CD4-positive, alpha-beta T cell treated with Interleukin-4 for 1 hour (primary cell): ENCODE results near the gene PRKRIP1.
"Not testable (repeated sequence)": the region's sequence is repeated elsewhere in the genome, so short reads cannot be mapped to it uniquely, and the experiment has no call there.

Experiments used
- DNase-seq, 2 donors: peaks; one replicate each; pipeline ENCODE4 v3.0.0-alpha.2; 2020 to 2022

The PRKRIP1 gene

DNA sequence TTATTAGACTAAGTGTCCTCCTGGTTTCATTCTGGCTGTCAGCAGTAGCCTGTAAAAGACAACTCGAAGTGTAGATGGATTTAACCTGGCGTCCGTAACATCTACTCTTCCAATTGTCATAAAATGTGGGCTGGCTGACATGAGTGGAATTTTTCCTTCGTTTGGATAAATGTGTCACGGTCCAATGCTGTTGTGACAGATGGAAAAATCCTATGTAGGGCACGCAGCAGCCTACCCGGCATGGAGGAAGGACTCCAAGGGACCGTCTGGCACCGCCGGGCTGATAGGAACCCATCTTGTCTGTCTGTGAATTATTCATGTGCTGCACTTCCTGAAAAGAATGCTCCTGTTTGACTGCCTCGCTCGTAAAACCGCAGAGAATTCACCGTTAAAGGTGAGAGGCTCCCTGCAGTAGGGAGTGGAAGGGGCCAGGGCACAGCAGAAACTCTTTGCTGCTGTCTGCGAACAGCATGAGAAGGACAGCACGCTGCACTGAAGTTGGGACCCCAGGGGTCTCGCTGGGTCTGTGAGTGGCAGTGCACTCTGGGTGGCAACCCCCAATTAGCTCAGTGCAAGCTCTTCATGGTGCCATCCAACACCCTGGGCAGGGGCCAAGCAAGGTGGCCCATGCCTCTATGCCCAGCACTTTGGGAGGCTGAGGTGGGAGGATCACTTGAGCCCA lies 35.6 kb downstream of the PRKRIP1 start:
- peak; percentile 82 to 84 for DNase-seq

DNA sequence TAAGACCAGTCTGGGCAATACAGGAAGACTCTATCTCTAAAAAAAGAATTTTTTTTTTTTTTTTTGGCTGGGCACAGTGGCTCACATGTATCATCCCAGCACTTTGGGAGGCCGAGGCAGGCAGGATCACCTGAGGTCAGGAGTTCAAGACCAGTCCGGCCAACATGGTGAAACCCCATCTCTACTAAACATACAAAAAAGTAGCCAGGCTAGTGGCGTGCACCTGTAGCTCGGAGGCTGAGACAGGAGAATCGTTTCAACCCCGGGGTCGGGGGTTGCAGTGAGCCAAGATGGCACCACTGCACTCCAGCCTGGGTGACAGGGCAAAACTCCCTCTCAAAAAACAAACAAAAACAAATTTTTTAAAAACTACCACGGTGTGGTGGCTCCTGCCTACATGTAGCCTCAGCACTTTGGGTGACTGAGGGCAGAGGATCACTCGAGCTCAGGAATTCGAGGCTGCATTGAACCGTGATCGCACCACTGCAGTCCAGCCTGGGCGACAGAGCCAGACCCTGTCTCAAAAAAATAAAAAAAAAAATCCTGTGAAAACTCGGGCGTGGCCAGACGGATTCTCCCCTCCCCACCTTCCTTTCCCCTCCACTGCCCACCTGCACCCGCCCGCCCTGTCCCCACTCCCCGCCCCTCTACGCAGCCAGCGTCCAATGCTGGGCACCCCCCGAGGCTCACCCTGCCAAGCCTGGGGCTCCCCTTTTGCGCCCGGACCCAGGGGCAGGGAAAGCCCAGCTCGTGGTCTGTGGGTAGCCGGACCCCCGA lies 36.5 kb downstream of the PRKRIP1 start:
- peak in 1 of 2 donors; percentile 64 for DNase-seq

DNA sequence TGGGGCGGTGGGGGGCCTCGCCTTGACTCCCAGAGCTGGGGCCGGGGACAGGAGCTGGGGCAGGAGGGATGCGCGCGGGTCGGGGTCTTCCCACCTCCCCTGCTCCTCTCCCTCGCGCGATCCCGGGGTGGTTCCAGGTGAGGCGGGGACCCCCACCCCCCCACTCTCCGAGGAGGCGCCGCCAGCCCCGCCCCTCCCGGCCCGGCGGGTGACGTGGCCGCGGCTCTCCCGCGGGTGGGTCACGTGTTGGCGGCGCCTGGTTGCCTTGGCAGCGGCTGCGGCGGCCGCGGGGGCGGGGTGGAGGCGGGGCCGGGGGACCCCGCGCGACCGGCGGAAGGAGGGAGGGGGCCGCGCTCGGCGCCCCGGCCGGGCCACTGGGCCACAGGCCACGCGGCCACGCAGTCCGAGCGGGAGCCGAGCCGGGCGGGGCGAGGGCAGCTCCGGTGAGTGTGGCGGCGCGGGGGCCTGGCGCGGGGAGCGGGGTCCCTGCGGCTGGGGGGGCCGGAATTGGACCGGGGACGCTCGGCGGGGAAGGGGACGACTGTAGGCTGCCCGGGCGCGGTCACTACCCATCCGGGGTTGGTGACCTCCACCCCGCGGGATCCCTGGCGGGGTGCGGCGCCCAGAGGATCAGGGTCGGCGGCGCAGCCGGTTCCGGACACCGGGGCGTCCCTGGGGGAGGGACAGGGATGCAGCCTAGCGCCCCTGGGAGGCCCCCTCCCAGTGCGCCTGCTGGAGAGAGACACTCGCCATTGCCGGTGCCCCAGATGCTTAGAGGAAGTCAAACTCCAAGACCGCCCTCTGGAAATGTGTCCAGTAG lies 37.3 kb downstream of the PRKRIP1 start, which contains the start of gene ORAI2:
Gene ORAI2, plus strand, starts transcription at position 357 of the 820 bp plus-strand sequence. CDS start 5,382 bp downstream, outside the sequence.
- peak; percentile 87 to 89 for DNase-seq

DNA sequence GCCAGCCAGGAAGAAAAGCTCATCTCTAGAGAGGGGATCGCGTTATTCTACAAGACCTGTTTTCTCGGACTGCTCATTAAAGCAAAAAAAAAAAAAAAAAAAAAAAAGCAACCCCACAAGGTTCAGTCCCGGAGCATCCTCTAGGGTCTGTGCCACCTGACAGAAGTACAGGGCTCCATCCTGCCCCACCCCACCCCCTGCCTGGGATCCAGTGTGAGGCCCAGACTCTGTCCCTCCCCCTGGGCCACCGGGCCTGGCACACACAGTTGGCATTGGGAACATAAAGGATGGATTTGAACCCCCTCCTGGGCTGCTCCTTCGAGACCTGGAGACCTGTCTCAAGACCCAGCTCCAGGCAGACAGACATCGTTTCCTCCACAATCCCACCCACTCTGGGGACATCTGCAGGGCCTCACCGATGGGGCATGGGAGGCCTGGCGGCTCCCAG lies 37.9 kb downstream of the PRKRIP1 start:
- DNase-seq = peak in 1 of 2 donors; percentile 32

DNA sequence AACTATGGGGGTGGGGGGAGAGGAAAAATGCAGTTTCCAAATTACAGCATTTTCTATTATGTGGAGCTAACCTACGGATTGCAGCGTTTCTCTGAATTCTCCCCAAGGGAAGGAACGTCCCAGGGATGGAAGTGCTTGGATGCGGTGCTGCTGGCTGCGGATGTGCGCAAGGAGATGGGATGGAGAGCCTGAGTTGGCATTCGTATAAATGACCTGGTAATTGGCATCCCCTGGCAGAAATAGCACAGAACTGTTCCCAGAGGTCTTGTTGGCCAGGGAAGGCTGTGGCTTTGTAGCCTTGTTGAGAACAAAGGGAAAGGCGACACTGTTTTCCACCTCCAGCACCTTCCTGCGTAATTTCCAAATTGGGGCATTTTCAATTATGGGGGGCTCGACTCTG lies 40.0 kb downstream of the PRKRIP1 start:
- DNase-seq = no peak

DNA sequence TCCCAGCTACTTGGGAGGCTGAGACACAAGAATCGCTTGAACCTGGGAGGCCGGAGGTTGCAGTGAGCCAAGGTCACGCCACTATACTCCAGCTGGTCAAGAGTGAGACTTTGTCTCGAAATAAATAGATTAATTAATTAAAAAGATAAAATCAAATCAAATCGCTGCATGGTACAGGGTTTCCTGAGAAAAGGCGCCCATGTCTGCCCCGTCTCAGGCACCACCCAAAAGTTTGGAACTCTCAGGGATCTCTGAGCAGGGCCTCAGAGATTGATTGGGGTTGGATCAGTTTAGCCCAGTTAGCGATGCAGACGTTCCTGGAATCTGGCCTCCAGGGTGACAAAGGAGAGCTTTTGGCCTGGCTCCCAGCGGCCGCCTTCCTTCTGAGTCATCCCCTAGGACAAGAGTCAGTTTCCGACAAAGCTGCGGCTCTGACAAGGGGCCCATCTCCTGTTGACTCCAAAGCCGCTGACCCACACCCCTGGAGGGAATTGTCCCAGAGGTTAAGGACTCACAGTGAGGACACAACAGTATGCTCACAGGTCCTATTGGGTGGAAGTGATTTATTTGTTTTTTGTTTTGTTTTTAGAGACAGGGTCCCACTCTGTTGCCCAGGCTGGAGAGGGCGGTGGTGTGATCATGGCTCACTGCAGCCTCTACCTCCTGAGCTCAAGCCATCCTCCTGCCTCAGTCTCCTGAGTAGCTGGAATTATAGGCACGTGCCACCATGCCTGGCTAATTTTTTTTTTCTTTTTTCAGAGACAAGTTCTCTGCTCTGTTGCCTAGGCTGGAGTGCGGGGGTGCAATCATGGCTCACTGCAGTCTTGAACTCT lies 44.0 kb downstream of the PRKRIP1 start:
- no peak for DNase-seq

DNA sequence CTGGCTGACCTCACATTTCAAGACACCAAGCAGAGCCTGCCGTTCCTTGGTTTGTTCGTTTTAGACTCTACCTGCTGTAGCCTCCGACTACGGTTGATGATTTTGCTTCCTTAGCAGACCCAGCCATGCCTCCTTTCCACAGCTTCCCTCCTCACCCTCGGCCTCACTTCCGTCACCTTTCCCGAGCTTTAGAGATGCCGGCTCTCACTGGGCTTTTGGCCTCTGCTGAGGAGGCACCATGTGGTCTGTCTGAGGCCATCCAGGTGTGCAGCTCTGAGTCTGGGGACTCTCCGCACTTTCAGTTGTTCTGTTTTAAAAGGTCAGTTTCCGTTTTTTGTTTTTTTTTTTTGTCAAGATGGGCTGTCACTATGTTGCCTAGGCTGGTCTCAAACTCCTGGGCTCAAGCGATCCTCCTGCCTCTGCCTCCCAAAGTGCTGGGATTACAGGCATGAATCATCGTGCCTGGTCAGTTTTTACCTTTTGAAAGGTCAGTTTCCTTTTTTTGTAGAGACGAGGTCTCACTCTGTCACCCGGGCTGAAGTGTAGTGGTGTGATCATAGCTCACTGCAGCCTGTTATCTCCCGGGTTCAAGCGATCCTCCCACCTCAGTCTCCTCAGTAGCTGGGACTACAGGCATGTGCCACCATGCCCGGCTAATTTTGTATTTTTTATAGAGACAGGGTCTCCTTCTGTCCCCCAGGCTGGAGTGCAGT lies 49.0 kb downstream of the PRKRIP1 start:
- no peak for DNase-seq

DNA sequence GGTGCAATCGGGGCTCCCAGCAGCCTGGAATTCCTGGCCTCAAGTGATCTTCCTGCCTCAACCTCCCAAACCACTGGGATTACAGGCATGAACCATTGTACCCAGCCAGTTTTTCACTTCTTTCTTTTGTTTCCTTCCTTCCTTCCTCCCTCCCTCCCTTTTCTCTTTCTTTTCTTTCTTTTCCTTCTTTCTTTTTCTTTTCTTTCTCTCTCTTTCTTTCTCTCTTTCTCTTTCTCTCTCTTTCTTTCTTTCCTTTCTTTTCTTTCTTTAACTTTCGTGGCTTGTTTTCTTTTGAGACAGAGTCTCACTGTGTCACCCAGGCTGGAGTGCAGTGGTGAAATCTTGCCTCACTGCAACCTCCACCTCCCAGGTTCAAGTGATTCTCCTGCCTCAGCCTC lies 49.5 kb downstream of the PRKRIP1 start:
- DNase-seq = no peak

DNA sequence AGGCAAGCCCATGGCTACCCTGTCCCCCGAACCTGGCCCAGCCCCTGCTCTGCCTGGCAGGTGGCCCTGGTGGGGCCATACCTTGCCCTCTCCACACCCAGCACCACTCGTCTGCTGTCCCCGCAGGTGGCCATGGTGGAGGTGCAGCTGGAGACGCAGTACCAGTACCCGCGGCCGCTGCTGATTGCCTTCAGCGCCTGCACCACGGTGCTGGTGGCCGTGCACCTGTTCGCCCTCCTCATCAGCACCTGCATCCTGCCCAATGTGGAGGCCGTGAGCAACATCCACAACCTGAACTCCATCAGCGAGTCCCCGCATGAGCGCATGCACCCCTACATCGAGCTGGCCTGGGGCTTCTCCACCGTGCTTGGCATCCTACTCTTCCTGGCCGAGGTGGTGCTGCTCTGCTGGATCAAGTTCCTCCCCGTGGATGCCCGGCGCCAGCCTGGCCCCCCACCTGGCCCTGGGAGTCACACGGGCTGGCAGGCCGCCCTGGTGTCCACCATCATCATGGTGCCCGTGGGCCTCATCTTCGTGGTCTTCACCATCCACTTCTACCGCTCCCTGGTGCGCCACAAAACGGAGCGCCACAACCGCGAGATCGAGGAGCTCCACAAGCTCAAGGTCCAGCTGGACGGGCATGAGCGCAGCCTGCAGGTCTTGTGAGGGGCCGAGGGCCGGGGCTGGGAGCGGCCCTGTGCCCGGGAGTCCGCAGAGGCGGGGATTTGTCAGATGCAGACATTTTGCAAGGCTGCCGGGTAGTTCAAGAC lies 50.4 kb downstream of the PRKRIP1 start:
- no peak for DNase-seq

DNA sequence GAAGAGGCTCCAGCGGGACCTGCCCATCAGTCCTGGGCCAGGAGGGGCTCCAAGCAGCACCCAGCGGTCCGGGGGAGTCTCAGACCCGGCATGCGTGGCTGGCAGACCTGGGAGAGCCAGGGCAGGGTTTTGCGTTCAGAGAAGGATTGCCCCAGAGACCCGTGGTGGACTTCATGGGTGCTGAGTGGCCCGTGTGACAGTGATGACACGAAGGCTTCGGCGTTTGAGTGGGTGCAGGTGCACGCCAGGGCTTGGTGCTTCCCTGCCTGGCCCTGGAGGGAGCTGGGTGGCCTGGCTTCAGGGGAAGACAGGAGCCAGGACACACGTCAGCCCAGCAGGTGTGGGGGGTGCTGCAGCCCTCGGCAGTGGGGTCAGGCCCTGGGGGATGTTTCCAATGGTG lies 51.1 kb downstream of the PRKRIP1 start:
- DNase-seq = no peak

DNA sequence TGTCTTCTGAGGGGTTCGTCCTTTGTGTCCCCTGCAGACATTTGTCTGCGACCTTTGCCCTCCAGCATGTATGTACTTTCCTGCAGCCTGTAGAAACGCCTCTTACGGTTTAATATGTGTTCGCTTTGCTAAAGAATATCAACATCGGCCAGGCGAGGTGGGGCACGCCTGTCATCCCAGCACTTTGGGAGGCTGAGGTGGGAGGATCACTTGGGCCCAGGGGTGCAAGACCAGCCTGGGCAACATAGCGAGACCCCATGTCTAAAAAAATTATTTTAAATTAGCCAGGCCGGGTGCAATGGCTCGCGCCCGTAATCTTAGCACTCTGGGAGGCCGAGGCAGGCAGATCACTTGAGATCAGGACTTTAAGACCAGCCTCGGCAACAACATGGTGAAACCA lies 53.0 kb downstream of the PRKRIP1 start:
- no peak for DNase-seq

DNA sequence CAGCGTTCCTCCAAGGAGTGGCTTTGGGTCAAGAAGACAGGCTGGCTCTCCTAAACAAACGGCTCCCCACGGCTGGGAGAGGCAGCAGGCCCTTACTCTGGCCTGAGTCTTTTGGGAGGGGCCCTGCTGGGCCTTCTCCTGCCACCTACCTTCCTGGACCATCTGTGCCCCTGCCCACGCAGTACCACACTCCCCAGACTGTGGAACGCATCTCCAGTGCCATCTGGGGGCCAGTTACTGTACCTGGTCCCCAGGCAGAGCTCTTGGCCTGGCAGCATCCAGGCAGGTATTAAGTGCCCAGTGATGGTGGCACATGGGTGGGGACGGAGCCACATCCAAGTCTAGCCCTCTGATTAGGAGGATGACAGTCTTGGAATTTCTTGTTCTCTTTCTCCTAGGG lies 54.1 kb downstream of the PRKRIP1 start:
- DNase-seq = peak; percentile 62 to 68

DNA sequence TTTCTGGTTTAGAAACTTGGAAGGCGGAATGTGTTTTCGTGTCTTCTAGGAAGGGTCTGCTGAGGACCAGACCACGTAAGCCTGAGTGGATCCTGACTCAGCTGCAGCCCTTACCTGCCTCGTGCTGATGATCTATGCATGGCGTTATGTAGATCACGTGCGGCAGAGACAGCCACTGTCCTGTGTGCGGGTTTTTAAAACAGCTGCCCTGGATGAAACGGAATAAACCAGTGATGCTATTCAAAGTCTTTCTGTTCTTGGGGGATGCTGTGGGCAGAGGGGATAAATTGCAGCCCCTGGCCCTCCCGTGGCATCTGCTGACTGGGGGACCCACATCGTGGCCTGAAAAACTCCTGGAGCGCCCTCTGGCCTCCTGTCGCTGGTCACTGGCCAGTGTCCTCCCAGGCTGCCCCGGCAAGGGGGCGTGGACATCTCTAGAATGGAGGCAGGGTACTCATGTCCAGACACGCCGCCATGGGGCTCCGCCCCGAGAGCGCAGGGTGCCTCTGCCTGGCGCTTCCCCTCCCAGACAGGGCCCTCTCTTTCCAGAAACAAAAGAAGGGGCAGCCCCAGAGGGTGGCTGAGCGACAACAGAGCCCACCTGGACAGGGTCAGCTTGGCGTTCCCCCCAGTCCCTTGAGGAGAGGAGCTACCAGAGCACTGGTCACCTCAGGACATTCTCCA lies 55.4 kb downstream of the PRKRIP1 start:
- DNase-seq = no peak

DNA sequence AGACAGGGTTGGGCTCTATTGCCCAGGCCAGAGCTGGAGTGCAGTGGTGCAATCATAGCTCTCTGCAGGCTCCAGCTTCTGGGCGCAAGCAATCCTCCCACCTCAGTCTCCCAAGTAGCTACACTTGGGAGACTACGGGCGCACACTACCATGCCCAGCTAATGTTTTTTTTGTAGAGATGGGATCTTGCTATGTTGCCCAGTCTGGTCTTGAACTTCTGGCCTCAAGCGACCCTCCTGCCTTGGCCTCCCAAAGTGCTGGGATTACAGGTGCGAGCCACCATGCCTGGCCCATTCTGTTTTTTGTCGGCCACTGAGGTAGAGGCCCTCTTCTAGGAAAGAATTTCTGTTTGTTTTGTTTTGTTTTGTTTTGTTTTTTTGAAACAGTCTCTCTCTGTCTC lies 56.3 kb downstream of the PRKRIP1 start:
- DNase-seq = no peak

DNA sequence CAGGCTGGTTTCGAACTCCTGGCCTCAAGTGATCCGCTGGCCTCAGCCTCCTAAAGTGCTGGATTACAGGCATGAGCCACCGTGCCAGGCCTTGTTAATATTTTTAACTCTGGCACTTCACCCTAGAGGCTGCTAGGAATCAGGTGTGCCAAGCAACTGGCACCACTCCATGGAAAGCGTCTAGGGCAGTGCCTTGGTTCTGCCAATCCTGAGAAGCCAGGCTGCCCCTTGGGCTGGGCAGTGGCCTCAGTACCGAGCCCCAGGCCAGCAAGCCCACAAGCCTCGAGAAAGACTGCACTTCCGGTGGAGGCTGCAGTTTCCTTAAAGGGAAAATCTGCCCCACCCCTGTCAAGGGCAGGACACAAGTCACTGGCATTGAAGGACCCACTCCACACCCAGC lies 57.2 kb downstream of the PRKRIP1 start:
- DNase-seq = no peak

DNA sequence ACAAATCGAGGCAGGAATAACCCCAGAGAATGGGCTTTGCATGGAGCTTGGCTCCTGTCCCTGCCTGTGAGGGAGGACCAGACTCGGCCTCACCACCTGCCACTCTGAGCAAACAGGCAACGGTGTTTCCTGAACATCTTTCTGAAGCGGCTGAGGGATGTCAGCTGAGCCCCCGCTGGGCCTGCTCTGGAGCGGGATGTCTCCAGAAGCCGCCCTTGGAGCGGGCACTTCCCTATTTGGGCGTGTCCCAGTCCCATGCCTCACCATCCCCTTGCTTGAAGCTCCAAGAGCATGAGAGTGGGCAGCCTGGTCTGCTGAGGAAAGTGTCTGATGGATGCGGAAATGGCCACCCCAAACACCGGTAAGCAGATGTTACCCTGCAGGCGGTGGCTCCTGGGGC lies 58.3 kb downstream of the PRKRIP1 start:
- no peak for DNase-seq

DNA sequence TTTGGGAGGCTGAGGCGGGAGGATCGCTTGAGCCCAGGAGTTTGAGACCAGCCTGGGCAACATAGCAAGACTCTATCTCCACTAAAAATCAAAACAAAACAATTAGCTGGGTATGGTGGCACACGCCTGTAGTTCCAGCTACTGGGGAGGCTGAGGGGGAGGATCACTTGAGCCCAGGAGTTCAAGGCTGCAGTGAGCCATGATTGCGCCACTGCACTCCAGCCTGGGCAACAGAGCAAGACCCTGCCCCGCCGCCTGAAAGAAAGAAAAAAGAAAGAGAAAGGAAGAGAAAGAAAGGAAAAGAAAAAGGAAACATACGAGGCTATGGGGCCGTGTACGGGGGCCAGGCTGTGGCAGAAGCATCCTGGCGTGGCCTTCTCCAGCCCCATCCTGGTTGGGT lies 58.8 kb downstream of the PRKRIP1 start:
- DNase-seq = not testable (repeated sequence)

DNA sequence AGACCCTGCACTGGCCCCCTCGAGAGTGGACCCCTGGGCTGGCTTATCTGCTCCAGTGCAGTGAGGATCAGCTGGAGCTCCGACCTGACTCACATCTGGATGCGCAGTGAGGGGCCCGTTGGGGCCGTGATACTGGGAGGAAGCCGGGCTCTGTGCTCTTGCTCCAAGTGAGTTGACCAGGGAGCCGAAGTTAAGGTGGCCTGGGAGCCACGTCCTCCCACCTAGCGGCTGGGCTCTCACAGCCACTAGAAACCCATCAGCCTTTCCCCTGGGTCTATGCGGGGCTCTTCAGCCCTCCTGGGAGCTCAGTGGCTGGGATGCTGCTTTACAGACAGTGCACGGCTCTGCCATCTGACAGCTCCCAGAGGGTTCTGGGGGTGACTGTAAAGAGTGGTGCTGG lies 59.4 kb downstream of the PRKRIP1 start:
- no peak for DNase-seq

DNA sequence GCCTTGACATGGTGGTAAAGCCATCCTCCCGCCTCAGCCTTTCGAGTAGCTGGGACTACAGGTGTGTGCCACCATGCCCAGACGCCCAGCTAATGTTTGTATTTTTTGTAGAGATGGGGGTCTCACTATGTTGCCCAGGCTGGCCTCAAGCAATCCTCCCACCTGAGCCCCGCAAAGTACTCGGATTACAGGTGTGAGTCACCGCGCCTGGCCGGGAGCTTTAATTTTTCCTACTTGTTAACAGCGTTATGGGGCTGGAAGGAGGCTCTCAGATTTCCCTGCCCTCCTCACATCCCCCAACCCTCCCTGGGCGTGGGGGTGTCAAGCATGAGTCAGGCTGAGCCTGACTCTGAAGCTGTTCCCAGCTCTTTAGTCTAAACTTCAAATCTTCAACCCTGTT lies 60.2 kb downstream of the PRKRIP1 start:
- DNase-seq = no peak

DNA sequence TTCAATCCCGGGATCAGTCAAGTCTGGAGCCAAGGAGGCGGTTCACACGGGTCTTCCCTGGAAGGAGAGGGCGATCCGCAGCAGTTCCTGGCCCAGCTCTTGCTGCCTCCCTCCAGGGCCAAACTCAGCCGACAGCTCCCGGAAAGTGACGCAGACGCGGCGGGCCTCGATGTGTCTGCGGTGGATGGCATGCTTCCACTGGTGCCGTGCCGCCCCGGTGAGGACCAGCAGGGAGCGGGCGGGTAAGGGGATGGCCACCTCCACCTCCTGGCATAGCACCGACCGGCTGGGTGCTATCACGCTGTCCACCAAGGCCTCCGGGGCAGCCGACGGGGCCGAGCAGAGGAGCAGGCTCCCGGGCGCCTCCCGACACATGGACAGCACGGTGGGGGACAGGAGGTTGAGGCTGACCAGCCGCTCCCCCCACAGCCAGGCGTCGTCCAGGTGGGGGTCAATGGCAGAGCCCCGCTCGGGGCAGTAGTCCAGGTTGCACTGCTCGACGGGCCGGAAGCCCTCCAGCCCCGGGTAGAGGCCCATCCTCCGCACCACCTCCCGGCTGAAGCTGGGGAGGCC lies 61.3 kb downstream of the PRKRIP1 start:
- DNase-seq = no peak
